Endothelial cell of umbilical vein (primary cell): ENCODE results near the gene MAPKAP1. TPM values are rescaled to one million over a fixed set of nuclear protein-coding genes. Genes with fewer than 3 reads are reported as not detected.

ENCODE experiments used
- BruUV-seq: library from RNA; stranded (reverse); fragments of 400-500 nt; replicated peaks from 2 replicates; lab custom pipeline; 2021; lab: Mats Ljungman, UMichigan
- CTCF ChIA-PET: fragments of 300-600, 350-600 bp; sonication (Branson Sonifier 250); formaldehyde crosslinking; loops from one replicate; lab custom pipeline; 2021; ENCODE audit warnings: antibody characterized with exemption, inconsistent platforms; lab: Charles Lee
- POLR2A ChIA-PET: fragments of 300-600, 350-600 bp; sonication (Branson Sonifier 250); formaldehyde crosslinking; loops from one replicate; lab custom pipeline; 2021; ENCODE audit warnings: antibody characterized with exemption, inconsistent platforms; lab: Charles Lee
- DNase-seq: peaks from one replicate; pipeline ENCODE4 v3.0.0-alpha.2; 2011; ENCODE audit warnings: low read depth, low spot score
- FAIRE-seq: peaks from 2 replicates; lab custom pipeline; 2011; peaks lifted over from hg19 to GRCh38; lab: Jason Lieb, UNC
- H2AFZ ChIP-seq: 2 replicates; pipeline ENCODE4 v1.6.0; 2012; ENCODE audit warnings: low read depth, low read length, control low read depth, inconsistent platforms
- H3K27ac ChIP-seq: 2 replicates; pipeline ENCODE4 v1.5.1; 2011; ENCODE audit warnings: low read depth, mild to moderate bottlenecking, control low read depth, low read length, moderate library complexity; ENCODE audit not compliant: insufficient read depth
- H3K27me3 ChIP-seq, 2 experiments: 2 replicates each; pipeline versions ENCODE4 v1.6.0 to v1.6.1; 2011; ENCODE audit warnings: low read length in 2 of 2, mixed read lengths in 1 of 2; ENCODE audit not compliant: control insufficient read depth in 2 of 2, insufficient read depth in 2 of 2
- H3K36me3 ChIP-seq, 2 experiments: 2 replicates in 1 of 2; 3 replicates in 1 of 2; pipeline ENCODE4 v1.5.1; 2011; ENCODE audit warnings: low read length in 2 of 2, mild to moderate bottlenecking in 1 of 2, moderate library complexity in 1 of 2; ENCODE audit not compliant: control insufficient read depth in 2 of 2, insufficient read depth in 2 of 2; ENCODE audit errors: extremely low read depth in 1 of 2
- H3K4me1 ChIP-seq: 3 replicates; pipeline ENCODE4 v1.5.1; 2011; ENCODE audit warnings: mild to moderate bottlenecking, low read length; ENCODE audit not compliant: control insufficient read depth, insufficient read depth; ENCODE audit errors: extremely low read depth
- H3K4me2 ChIP-seq: 2 replicates; pipeline ENCODE4 v1.6.1; 2011; ENCODE audit warnings: low read length, control low read depth, mixed read lengths; ENCODE audit not compliant: insufficient read depth
- H3K4me3 ChIP-seq, 3 experiments: fragments of 200-600 bp in 1 of 3; sonication (generic), shearing (Covaris generic) in 1 of 3; replicated peaks in 1 of 3; 2 replicates each; pipeline ENCODE4 v1.5.1; 2011 to 2016; ENCODE audit warnings: control low read depth in 3 of 3, low read length in 3 of 3, mild to moderate bottlenecking in 2 of 3, inconsistent platforms in 1 of 3, low read depth in 1 of 3, moderate library complexity in 1 of 3; ENCODE audit not compliant: insufficient read depth in 1 of 3
- H3K79me2 ChIP-seq: 2 replicates; pipeline ENCODE4 v1.6.0; 2012; ENCODE audit warnings: low read length, inconsistent platforms; ENCODE audit not compliant: control insufficient read depth, insufficient read depth
- H3K9ac ChIP-seq: replicated peaks from 2 replicates; pipeline ENCODE3; 2011; ENCODE audit warnings: low read length, control low read depth; ENCODE audit not compliant: insufficient read depth; ENCODE audit errors: extremely low read depth
- H3K9me1 ChIP-seq: replicated peaks from 3 replicates; pipeline ENCODE4 v1.6.0; 2011; ENCODE audit warnings: mild to moderate bottlenecking, low read length; ENCODE audit not compliant: control insufficient read depth, insufficient read depth; ENCODE audit errors: extremely low read depth
- H3K9me3 ChIP-seq: replicated peaks from 2 replicates; pipeline ENCODE4 v1.5.1; 2012; ENCODE audit warnings: low read length, inconsistent platforms; ENCODE audit not compliant: control insufficient read depth, insufficient read depth
- H4K20me1 ChIP-seq: replicated peaks from 2 replicates; pipeline ENCODE3; 2011; ENCODE audit warnings: mild to moderate bottlenecking, low read length; ENCODE audit not compliant: control insufficient read depth, insufficient read depth; ENCODE audit errors: extremely low read depth
- EZH2 ChIP-seq: IDR thresholded peaks from 2 replicates; pipeline ENCODE4 v1.6.1; 2012; ENCODE audit warnings: borderline replicate concordance, low read depth, mild to moderate bottlenecking, moderate library complexity, low read length, inconsistent platforms; ENCODE audit not compliant: severe bottlenecking
- FOS ChIP-seq: IDR thresholded peaks from 2 replicates; pipeline ENCODE4 v1.6.1; 2011; ENCODE audit warnings: mild to moderate bottlenecking, low read length, moderate library complexity, borderline replicate concordance; ENCODE audit not compliant: insufficient read depth
- GATA2 ChIP-seq: IDR thresholded peaks from 2 replicates; pipeline ENCODE4 v1.7.0; 2011; ENCODE audit warnings: low read depth, mild to moderate bottlenecking, moderate library complexity, mixed read lengths, low read length; ENCODE audit not compliant: insufficient read length, insufficient read depth
- JUN ChIP-seq: IDR thresholded peaks from 2 replicates; pipeline ENCODE4 v1.6.1; 2011; ENCODE audit warnings: borderline replicate concordance, low read depth; ENCODE audit not compliant: insufficient read length, insufficient read depth
- MYC ChIP-seq: IDR thresholded peaks from one replicate; pipeline ENCODE4 v1.6.1; 2011; ENCODE audit warnings: mild to moderate bottlenecking, low read depth, low read length
- POLR2A ChIP-seq: IDR thresholded peaks from 2 replicates; pipeline ENCODE4 v1.6.1; 2012; ENCODE audit warnings: low read depth, mild to moderate bottlenecking, control low read depth, low read length
- POLR2AphosphoS5 ChIP-seq: IDR thresholded peaks from 2 replicates; pipeline ENCODE4 v1.6.1; 2012; ENCODE audit warnings: low read depth, mild to moderate bottlenecking, control low read depth, low read length, moderate library complexity; ENCODE audit not compliant: insufficient read depth
- dilution Hi-C: fragments of 300-500 bp; cut with MboI; formaldehyde crosslinking; loops from one replicate; pipeline ENCODE4 v1.15.0; 2019; ENCODE audit warnings: low sequenced_read_pairs; ENCODE audit not compliant: extremely low pct_ligation_motif_present
- intact Hi-C: fragments of 100-400 bp; cut with micrococcal nuclease; formaldehyde crosslinking; loops from one replicate; pipeline ENCODE4 v1.10.0; 2022
- polyA plus RNA-seq, 4 experiments: library from polyadenylated mRNA; depleted of rRNA in 3 of 4; stranded (reverse) in 3 of 4; unstranded in 1 of 4; fragments of >200 nt; gene quantifications; 2 replicates each; pipeline versions ENCODE4 v1.2.1 to v1.2.3, GENCODE V29; 2011 to 2012; ENCODE audit warnings: missing spikeins in 1 of 4
- total RNA-seq: library from RNA; stranded (reverse); gene quantifications from 2 replicates; pipeline ENCODE4 v1.2.3, GENCODE V29; 2021
- TF ChIP-seq, protein P1 (sequence below): IDR thresholded peaks from 2 replicates; pipeline ENCODE4 v1.6.1; 2011; ENCODE audit not compliant: insufficient read depth, insufficient read length
- TF ChIP-seq, protein P2 (sequence below), 2 donors: IDR thresholded peaks; 1 replicate in 1 of 2; 2 replicates in 1 of 2; pipeline ENCODE4 v1.5.1; 2011; ENCODE audit warnings: low read length in 2 of 2, mild to moderate bottlenecking in 2 of 2, moderate library complexity in 2 of 2, control low read depth in 1 of 2, inconsistent platforms in 1 of 2, low read depth in 1 of 2; ENCODE audit not compliant: insufficient read depth in 1 of 2; ENCODE audit errors: extremely low read depth in 1 of 2

The MAPKAP1 gene
- total and polyA plus RNA-seq, 2 donors (not counting 3 experiments of a cell fraction or from before 2014, with no cell fraction given), result 61.9 to 99.1 TPM

DNA sequence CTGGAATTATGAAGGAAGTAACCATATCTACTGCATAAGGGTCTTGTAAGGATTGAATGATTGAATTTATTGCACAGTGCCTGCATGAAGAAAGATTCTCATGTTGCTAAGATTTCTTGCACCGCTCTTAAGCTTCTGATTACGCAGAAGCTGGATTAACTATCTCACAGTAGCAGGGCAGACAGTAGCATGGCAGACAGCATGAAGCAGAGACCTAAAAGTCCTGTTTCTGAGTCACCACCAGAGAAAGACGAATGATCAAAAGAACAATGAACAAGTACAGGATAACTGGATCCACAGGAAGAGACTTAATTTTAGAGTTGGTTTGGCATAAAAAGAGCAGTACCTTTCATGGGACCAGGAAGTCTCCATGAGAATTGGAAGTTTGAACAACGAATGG lies 142.4 kb downstream of the MAPKAP1 start:
- TF ChIP-seq JUN (no peak), FOS (peak; percentile 13), EZH2 (no peak), MYC (no peak), POLR2A (no peak), GATA2 (no peak), POLR2AphosphoS5 (no peak)
- TF ChIP-seq, protein P1, sequence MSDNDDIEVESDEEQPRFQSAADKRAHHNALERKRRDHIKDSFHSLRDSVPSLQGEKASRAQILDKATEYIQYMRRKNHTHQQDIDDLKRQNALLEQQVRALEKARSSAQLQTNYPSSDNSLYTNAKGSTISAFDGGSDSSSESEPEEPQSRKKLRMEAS, result no peak
- DNase-seq, result peak; percentile 23
- Histone ChIP-seq H3K9me1 (no peaks in the 10 kb centered on the region), H3K9ac (no peak overlapping the region), H3K4me2 (peak overlapping the region; percentile 22), H3K27me3 (no peaks in the 10 kb centered on the region), H3K27ac (no peak overlapping the region), H3K79me2 (no peaks in the 10 kb centered on the region), H3K4me1 (peaks cover 8% of the 10 kb centered on the region), H4K20me1 (no peaks in the 10 kb centered on the region), H3K4me3 (no peak overlapping the region), H3K36me3 (no peaks in the 10 kb centered on the region), H3K9me3 (no peaks in the 10 kb centered on the region), H2AFZ (no peak overlapping the region)
- dilution Hi-C loops, result no loop called here
- FAIRE-seq, result peak; percentile 44
- ChIA-PET POLR2A (no interaction called here), CTCF (no interaction called here)
- intact Hi-C loops, result loop anchor here (10.0 kb wide), 1 partner anchor 50 kb away; no protein-coding TSS in a partner anchor
- no TSS peak for BruUV-seq

DNA sequence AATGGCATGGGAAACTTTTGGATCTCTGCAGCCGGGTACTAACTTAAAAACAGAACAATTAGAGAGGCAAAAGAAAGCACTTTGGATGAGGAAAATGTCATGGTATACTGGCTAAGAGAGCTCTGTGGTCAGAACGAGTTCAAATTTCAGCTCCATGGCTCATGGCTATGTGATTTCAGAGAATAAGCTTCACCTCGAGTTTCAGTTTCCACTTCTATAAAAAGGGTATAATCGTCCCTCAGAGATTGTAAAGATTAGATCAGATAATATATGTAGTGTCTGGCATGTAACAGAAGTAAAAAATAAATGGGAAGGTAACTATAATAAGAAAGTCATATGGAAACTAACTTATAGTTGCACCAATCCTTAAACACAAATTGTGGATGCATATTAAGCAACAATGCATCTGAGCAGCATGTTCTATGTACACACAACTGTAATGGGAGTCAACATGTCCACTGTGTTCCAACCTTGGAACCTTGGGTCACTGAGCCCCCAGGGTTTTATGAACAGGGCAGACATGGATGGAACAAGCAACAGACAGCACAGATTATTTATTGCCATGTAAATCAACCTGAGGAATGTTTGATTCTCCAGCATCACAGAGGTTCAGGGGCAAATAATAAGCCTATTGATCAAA lies 145.4 kb downstream of the MAPKAP1 start:
- intact Hi-C loops (loop anchor here (10.0 kb wide), 1 partner anchor 53 kb away; no protein-coding TSS in a partner anchor), dilution Hi-C loops (no loop called here)
- H3K27ac ChIP-seq, result no peak overlapping the region
- BruUV-seq, result no TSS peak
- no peak overlapping the region for H2AFZ ChIP-seq
- DNase-seq (no peak), FAIRE-seq (no peak)
- H3K9me3 ChIP-seq, result no peaks in the 10 kb centered on the region
- no peaks in the 10 kb centered on the region for H4K20me1 ChIP-seq
- H3K4me2 ChIP-seq, result no peak overlapping the region
- no peaks in the 10 kb centered on the region for H3K36me3 ChIP-seq
- no peak overlapping the region for H3K9ac ChIP-seq
- TF ChIP-seq GATA2 (no peak), JUN (no peak), POLR2A (no peak)
- TF ChIP-seq, protein P2, sequence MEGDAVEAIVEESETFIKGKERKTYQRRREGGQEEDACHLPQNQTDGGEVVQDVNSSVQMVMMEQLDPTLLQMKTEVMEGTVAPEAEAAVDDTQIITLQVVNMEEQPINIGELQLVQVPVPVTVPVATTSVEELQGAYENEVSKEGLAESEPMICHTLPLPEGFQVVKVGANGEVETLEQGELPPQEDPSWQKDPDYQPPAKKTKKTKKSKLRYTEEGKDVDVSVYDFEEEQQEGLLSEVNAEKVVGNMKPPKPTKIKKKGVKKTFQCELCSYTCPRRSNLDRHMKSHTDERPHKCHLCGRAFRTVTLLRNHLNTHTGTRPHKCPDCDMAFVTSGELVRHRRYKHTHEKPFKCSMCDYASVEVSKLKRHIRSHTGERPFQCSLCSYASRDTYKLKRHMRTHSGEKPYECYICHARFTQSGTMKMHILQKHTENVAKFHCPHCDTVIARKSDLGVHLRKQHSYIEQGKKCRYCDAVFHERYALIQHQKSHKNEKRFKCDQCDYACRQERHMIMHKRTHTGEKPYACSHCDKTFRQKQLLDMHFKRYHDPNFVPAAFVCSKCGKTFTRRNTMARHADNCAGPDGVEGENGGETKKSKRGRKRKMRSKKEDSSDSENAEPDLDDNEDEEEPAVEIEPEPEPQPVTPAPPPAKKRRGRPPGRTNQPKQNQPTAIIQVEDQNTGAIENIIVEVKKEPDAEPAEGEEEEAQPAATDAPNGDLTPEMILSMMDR (IDR thresholded peaks at IDR 0.05; ENCODE audit: extremely low read depth in 1 of 2, insufficient read depth in 1 of 2, low read depth in 1 of 2, low read length in 2 of 2), result no peak
- TF ChIP-seq, protein P1, result no peak
- H3K4me3 ChIP-seq, result no peak overlapping the region
- no peaks in the 10 kb centered on the region for H3K9me1 ChIP-seq
- no peaks in the 10 kb centered on the region for H3K27me3 ChIP-seq
- H3K4me1 ChIP-seq, result peaks cover 11% of the 10 kb centered on the region
- ChIA-PET CTCF (interaction anchor here (0.6 to 1.6 kb wide), 5 partner anchors 9 to 628 kb away, joined by 3 to 7 read pairs (median 3); no protein-coding TSS in a partner anchor), POLR2A (no interaction called here)
- H3K79me2 ChIP-seq, result no peaks in the 10 kb centered on the region
